EH (cell line): ENCODE measurements around the gene NT5C1A.

Experiments used
- DNase-seq: peaks from one replicate; pipeline ENCODE4 v3.0.0-alpha.2; 2015; ENCODE audit warnings: low read depth

Gene NT5C1A

GRCh38 chr1:39659110-39659509 is 12.8 kb downstream of the NT5C1A start:
- no peak for DNase-seq

GRCh38 chr1:39657923-39658485 is 13.9 kb downstream of the NT5C1A start:
- DNase-seq = peak; percentile 77

- peak; percentile 58 for DNase-seq
Measured at GRCh38 chr1:39657402-39657801, 14.5 kb downstream of the NT5C1A start.

GRCh38 chr1:39656391-39656790 is 15.5 kb downstream of the NT5C1A start:
- no peak for DNase-seq

- DNase-seq = no peak
Measured at GRCh38 chr1:39655578-39656268, 16.2 kb downstream of the NT5C1A start.

GRCh38 chr1:39654291-39654690 is 17.6 kb downstream of the NT5C1A start:
- DNase-seq = no peak

- peak; percentile 79 for DNase-seq
Measured at GRCh38 chr1:39653546-39654031, 18.3 kb downstream of the NT5C1A start.

GRCh38 chr1:39652554-39652953 is 19.4 kb downstream of the NT5C1A start:
- peak; percentile 42 for DNase-seq

GRCh38 chr1:39652105-39652504 is 19.8 kb downstream of the NT5C1A start:
- no peak for DNase-seq

GRCh38 chr1:39650431-39650830 is 21.5 kb downstream of the NT5C1A start:
- DNase-seq = no peak

- no peak for DNase-seq
Measured at GRCh38 chr1:39649636-39650185, 22.2 kb downstream of the NT5C1A start.

GRCh38 chr1:39648496-39648895 is 23.4 kb downstream of the NT5C1A start:
- DNase-seq = no peak

- DNase-seq = no peak
Measured at GRCh38 chr1:39647247-39647646, 24.7 kb downstream of the NT5C1A start.

- peak; percentile 95 for DNase-seq
Measured at GRCh38 chr1:39646232-39647081, 25.4 kb downstream of the NT5C1A start.

GRCh38 chr1:39645411-39646043 is 26.4 kb downstream of the NT5C1A start:
- no peak for DNase-seq

- DNase-seq = no peak
Measured at GRCh38 chr1:39643705-39644104, 28.2 kb downstream of the NT5C1A start.

- DNase-seq = peak; percentile 87
Measured at GRCh38 chr1:39642796-39643195, 29.1 kb downstream of the NT5C1A start.

GRCh38 chr1:39640861-39641260 is 31.0 kb downstream of the NT5C1A start:
- DNase-seq = peak; percentile 36

- peak; percentile 38 for DNase-seq
Measured at GRCh38 chr1:39639305-39640130, 32.4 kb downstream of the NT5C1A start, which contains the start of gene HEYL. TSS of gene HEYL (minus strand) at chr1:39639643. CDS start at chr1:39639625, 18 bp downstream.

GRCh38 chr1:39638965-39639304 is 33.0 kb downstream of the NT5C1A start:
- DNase-seq = no peak

- no peak for DNase-seq
Measured at GRCh38 chr1:39637361-39637760, 34.5 kb downstream of the NT5C1A start.
